ENCODE results near the gene TMEM119.

Gene TMEM119

GRCh38 chr12:108603743-108604142 lies 5.9 kb upstream of the TMEM119 start:
- DNase-seq (ENCODE audit: low read depth): no peak
- TF ChIP-seq CTCF (conservative IDR thresholded peaks at IDR 0.05; ENCODE audit: low read depth, low read length): no peak
- no peak overlapping the region for H3K4me3 ChIP-seq (ENCODE audit: low read depth, low read length)

GRCh38 chr12:108602976-108603704 lies 5.3 kb upstream of the TMEM119 start:
- H3K4me3 ChIP-seq (ENCODE audit: low read depth, low read length): no peak overlapping the region
- TF ChIP-seq CTCF (conservative IDR thresholded peaks at IDR 0.05; ENCODE audit: low read depth, low read length): no peak
- no peak for DNase-seq (ENCODE audit: low read depth)

- TF ChIP-seq CTCF (conservative IDR thresholded peaks at IDR 0.05; ENCODE audit: low read depth, low read length): no peak
- H3K4me3 ChIP-seq (ENCODE audit: low read depth, low read length): no peak overlapping the region
- DNase-seq (ENCODE audit: low read depth): no peak
Observed at GRCh38 chr12:108602209-108602705, 4.4 kb upstream of the TMEM119 start.

GRCh38 chr12:108600702-108601007 lies 2.8 kb upstream of the TMEM119 start:
- TF ChIP-seq CTCF (conservative IDR thresholded peaks at IDR 0.05; ENCODE audit: low read depth, low read length): no peak
- no peak overlapping the region for H3K4me3 ChIP-seq (ENCODE audit: low read depth, low read length)

GRCh38 chr12:108599948-108600701 lies 2.2 kb upstream of the TMEM119 start:
- no peak for TF ChIP-seq CTCF (conservative IDR thresholded peaks at IDR 0.05; ENCODE audit: low read depth, low read length)
- DNase-seq (ENCODE audit: low read depth): no peak
- H3K4me3 ChIP-seq (ENCODE audit: low read depth, low read length): no peak overlapping the region

More at GRCh38 chr12:108600702-108601007, 2.8 kb upstream of the TMEM119 start:
- no peak for DNase-seq (ENCODE audit: low read depth)

- DNase-seq (ENCODE audit: low read depth): no peak
- H3K4me3 ChIP-seq (ENCODE audit: low read depth, low read length): no peak overlapping the region
- no peak for TF ChIP-seq CTCF (conservative IDR thresholded peaks at IDR 0.05; ENCODE audit: low read depth, low read length)
Observed at GRCh38 chr12:108599541-108599940, 1.7 kb upstream of the TMEM119 start.

All from choroid plexus epithelial cell (primary cell).